Cardiac muscle cell (in vitro differentiated cells and primary cell): Measurements from ENCODE around the gene SEMA4D. TPM values are rescaled to one million over a fixed set of nuclear protein-coding genes. Genes with fewer than 3 reads are reported as not detected.

Experiments used
- DNase-seq, 2 donors: peaks; one replicate each; pipeline versions ENCODE4 v3.0.0 to v3.0.0-alpha.2; 2010 to 2017; ENCODE audit warnings: low read depth in 1 of 2, low spot score in 1 of 2
- H3K27ac ChIP-seq: fragments of 200-600 bp; sonication (generic); 2 replicates; pipeline ENCODE4 v1.5.1; 2016
- H3K27me3 ChIP-seq: fragments of 200-600 bp; sonication (generic); 2 replicates; pipeline ENCODE4 v1.6.0; 2016; ENCODE audit warnings: control low read depth
- H3K36me3 ChIP-seq: fragments of 200-600 bp; sonication (generic); 2 replicates; pipeline ENCODE4 v1.5.1; 2016; ENCODE audit warnings: control low read depth
- H3K4me1 ChIP-seq: fragments of 200-600 bp; sonication (generic); 2 replicates; pipeline ENCODE4 v1.8.1; 2017; ENCODE audit warnings: low read depth, mild to moderate bottlenecking, mixed run types
- H3K4me3 ChIP-seq: fragments of 200-600 bp; sonication (generic); 2 replicates; pipeline ENCODE4 v1.5.1; 2016; ENCODE audit warnings: mild to moderate bottlenecking
- H3K9me3 ChIP-seq: fragments of 200-600 bp; sonication (generic); 2 replicates; pipeline ENCODE4 v1.5.1; 2017; ENCODE audit warnings: low read depth, mild to moderate bottlenecking, control low read depth
- CTCF ChIP-seq: IDR thresholded peaks from 2 replicates; pipeline ENCODE4 v1.5.1; 2012; ENCODE audit warnings: low read depth, mild to moderate bottlenecking, low read length
- polyA plus RNA-seq: library from polyadenylated mRNA; unstranded; fragments of >200 nt; fragmentation: Nextera tagmentation; extraction: Ambion mirVana; gene quantifications from 2 replicates; pipeline ENCODE4 v1.2.1, GENCODE V29; 2016
- total RNA-seq: library from RNA; depleted of rRNA; stranded (reverse); fragments of >200 nt; gene quantifications from 2 replicates; pipeline ENCODE4 v1.2.3, GENCODE V29; 2016

The SEMA4D gene
- total and polyA plus RNA-seq, 2 experiments from 2014 or later: 16.5 to 34.2 TPM

GRCh38 chr9:89457376-89457855 lies 40.5 kb downstream of the SEMA4D start:
- no peaks in the 10 kb centered on the region for H3K36me3 ChIP-seq
- TF ChIP-seq CTCF: no peak
- no peak for DNase-seq
- H3K4me3 ChIP-seq: no peak overlapping the region
- no peaks in the 10 kb centered on the region for H3K27me3 ChIP-seq
- H3K4me1 ChIP-seq: peaks cover 14% of the 10 kb centered on the region
- H3K27ac ChIP-seq: no peak overlapping the region
- H3K9me3 ChIP-seq: no peaks in the 10 kb centered on the region

- no peak overlapping the region for H3K4me3 ChIP-seq
- no peak for TF ChIP-seq CTCF
- no peaks in the 10 kb centered on the region for H3K9me3 ChIP-seq
- DNase-seq: no peak
- H3K36me3 ChIP-seq: no peaks in the 10 kb centered on the region
- no peaks in the 10 kb centered on the region for H3K27me3 ChIP-seq
- H3K4me1 ChIP-seq: peaks cover 11% of the 10 kb centered on the region
- H3K27ac ChIP-seq: no peak overlapping the region
Observed at GRCh38 chr9:89455356-89455824, 42.5 kb downstream of the SEMA4D start.

- Histone ChIP-seq H3K4me1 (peaks cover 11% of the 10 kb centered on the region), H3K4me3 (no peak overlapping the region), H3K27me3 (no peaks in the 10 kb centered on the region), H3K36me3 (no peaks in the 10 kb centered on the region), H3K27ac (no peak overlapping the region), H3K9me3 (no peaks in the 10 kb centered on the region)
- no peak for TF ChIP-seq CTCF
- DNase-seq: no peak
Observed at GRCh38 chr9:89454498-89455355, 43.2 kb downstream of the SEMA4D start.

- Histone ChIP-seq H3K27ac (no peak overlapping the region), H3K36me3 (no peaks in the 10 kb centered on the region), H3K27me3 (no peaks in the 10 kb centered on the region), H3K4me1 (peaks cover 4% of the 10 kb centered on the region), H3K4me3 (no peak overlapping the region), H3K9me3 (no peaks in the 10 kb centered on the region)
- DNase-seq: no peak
- TF ChIP-seq CTCF: no peak
Observed at GRCh38 chr9:89453452-89453851, 44.5 kb downstream of the SEMA4D start.

- Histone ChIP-seq H3K27ac (no peak overlapping the region), H3K27me3 (no peaks in the 10 kb centered on the region), H3K4me1 (peaks cover 4% of the 10 kb centered on the region), H3K4me3 (no peak overlapping the region), H3K9me3 (no peaks in the 10 kb centered on the region), H3K36me3 (no peaks in the 10 kb centered on the region)
- no peak for DNase-seq
- no peak for TF ChIP-seq CTCF
Observed at GRCh38 chr9:89452561-89452960, 45.4 kb downstream of the SEMA4D start.
